Testis (tissue), 3 donors: Measurements from ENCODE around the gene SETD2. TPM values are rescaled to one million over a fixed set of nuclear protein-coding genes. Genes with fewer than 3 reads are reported as not detected.

ENCODE experiments used
- DNase-seq: peaks from one replicate; pipeline ENCODE4 v3.0.0-alpha.2; 2019
- H3K27ac ChIP-seq, 2 donors: fragments of 200-600 bp; sonication (generic); one replicate each; pipeline ENCODE4 v1.5.1; 2019
- H3K27me3 ChIP-seq: fragments of 200-600 bp; sonication (generic); one replicate; pipeline ENCODE4 v1.5.1; 2019
- H3K36me3 ChIP-seq: fragments of 200-600 bp; sonication (generic); one replicate; pipeline ENCODE4 v1.5.1; 2017; ENCODE audit warnings: low read depth; ENCODE audit errors: missing control alignments
- H3K4me1 ChIP-seq: fragments of 200-600 bp; sonication (generic); one replicate; pipeline ENCODE4 v1.5.1; 2019
- H3K4me3 ChIP-seq, 2 donors: fragments of 200-600 bp; sonication (generic); one replicate each; pipeline ENCODE4 v1.5.1; 2017 to 2019
- H3K9me3 ChIP-seq: fragments of 200-600 bp; sonication (generic); one replicate; pipeline ENCODE4 v1.5.1; 2017
- POLR2A ChIP-seq: fragments of 450-650 bp; IDR thresholded peaks from one replicate; pipeline ENCODE4 v1.6.1; 2017; ENCODE audit warnings: antibody characterized with exemption, mild to moderate bottlenecking, moderate library complexity
- WGBS, 2 donors: methylation state at CpG; one replicate each; pipeline ENCODE4 v1.1.5; 2018; 5-methylcytosine and 5-hydroxymethylcytosine counted together
- intact Hi-C: fragments of 100-400 bp; cut with DNase I; formaldehyde crosslinking; loops from one replicate; pipeline ENCODE4 v1.15.1; 2023; ENCODE audit warnings: low total_unique reads
- polyA plus RNA-seq: library from polyadenylated mRNA; stranded (reverse); fragments of 350-450 nt; fragmentation: Illumina TruSeq; extraction: RNeasy Lipid Tissue Mini Kit (QIAGEN cat#74804); gene quantifications from one replicate; pipeline ENCODE4 v1.2.3, GENCODE V29; 2014; ENCODE audit warnings: low read depth, low replicate concordance; ENCODE audit not compliant: insufficient read depth
- total RNA-seq, 2 donors: library from RNA; depleted of rRNA; stranded (reverse); fragments of >200 nt; gene quantifications; one replicate each; pipeline ENCODE4 v1.2.3, GENCODE V29; 2016
- TF ChIP-seq, protein P1 (sequence below), 3 experiments: fragments of 450-650 bp in 2 of 3; fragments of 200-600 bp in 1 of 3; sonication (generic) in 1 of 3; IDR thresholded peaks; one replicate each; pipeline ENCODE4 v1.5.1; 2016 to 2019; ENCODE audit warnings: antibody characterized with exemption in 3 of 3, mild to moderate bottlenecking in 2 of 3, moderate library complexity in 1 of 3

Gene SETD2
- total and polyA plus RNA-seq, 3 donors from 2014 or later: 37.1 to 95.2 (median 76.7) TPM

DNA sequence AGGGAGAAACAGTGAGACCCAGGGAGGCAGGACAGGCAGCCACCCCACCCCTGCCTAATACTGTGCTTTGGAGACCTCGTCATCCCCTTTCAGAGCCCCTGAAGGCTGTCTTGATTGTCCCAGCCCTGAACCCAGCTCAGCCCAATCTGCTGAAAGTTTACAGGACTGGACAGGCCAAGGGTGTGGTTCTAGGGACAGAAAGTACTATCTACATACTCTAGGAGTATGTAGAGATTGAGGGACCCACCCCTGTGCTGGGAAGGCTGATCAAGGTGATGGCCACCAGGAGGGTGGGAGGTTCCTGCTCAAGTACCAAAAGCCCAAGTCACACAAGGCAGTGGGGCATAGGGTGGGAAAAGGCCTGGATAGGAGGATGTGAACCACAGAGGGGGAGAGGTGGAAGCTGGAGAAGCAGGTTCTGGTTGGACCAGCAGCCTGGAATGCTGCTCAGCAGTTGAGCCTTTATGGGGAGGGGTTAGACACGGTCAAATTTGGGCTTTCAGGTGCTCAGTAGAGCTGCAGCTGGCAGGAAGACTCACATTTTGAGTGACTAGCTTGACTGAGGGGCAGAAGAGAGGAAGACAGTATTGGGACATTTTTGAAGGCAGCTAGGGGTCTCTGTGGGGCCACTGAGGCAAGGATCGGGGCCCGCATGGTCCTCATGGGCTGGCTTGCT, 177.7 kb downstream of the SETD2 start:
- WGBS, 2 donors: 95% methylated on average over 4 of the region's 4 CpGs
- Histone ChIP-seq H3K27ac (no peak overlapping the region), H3K4me3 (no peak overlapping the region), H3K36me3 (no peaks in the 10 kb centered on the region), H3K4me1 (no peaks in the 10 kb centered on the region), H3K9me3 (no peaks in the 10 kb centered on the region), H3K27me3 (no peaks in the 10 kb centered on the region)
- no peak for DNase-seq
- intact Hi-C loops: no loop called here
- TF ChIP-seq, protein P1, sequence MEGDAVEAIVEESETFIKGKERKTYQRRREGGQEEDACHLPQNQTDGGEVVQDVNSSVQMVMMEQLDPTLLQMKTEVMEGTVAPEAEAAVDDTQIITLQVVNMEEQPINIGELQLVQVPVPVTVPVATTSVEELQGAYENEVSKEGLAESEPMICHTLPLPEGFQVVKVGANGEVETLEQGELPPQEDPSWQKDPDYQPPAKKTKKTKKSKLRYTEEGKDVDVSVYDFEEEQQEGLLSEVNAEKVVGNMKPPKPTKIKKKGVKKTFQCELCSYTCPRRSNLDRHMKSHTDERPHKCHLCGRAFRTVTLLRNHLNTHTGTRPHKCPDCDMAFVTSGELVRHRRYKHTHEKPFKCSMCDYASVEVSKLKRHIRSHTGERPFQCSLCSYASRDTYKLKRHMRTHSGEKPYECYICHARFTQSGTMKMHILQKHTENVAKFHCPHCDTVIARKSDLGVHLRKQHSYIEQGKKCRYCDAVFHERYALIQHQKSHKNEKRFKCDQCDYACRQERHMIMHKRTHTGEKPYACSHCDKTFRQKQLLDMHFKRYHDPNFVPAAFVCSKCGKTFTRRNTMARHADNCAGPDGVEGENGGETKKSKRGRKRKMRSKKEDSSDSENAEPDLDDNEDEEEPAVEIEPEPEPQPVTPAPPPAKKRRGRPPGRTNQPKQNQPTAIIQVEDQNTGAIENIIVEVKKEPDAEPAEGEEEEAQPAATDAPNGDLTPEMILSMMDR (IDR thresholded peaks at IDR 0.05): no peak
- no peak for TF ChIP-seq POLR2A

DNA sequence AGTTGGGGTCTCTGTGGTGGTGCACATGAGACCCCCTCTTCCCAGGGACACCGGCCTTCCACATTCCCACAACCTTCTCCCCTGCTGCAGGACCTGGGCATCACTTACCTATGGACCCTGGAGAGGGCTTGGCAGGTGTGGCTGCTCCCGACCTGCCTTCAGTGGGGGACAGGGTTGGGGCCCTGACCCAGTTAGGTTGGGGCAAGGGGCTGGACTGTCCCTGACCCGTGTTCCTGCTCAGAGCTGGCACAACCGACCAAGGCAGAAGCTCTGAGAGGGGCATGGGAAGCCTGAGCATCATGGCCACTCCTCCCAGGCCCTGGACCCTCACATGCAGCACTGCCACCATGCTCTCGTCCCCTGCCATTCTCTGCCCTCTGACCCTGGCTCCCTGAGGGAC, 178.3 kb downstream of the SETD2 start:
- no peak overlapping the region for H3K4me3 ChIP-seq
- no peaks in the 10 kb centered on the region for H3K9me3 ChIP-seq
- no peak for TF ChIP-seq POLR2A
- TF ChIP-seq, protein P1 (IDR thresholded peaks at IDR 0.05): no peak
- no peaks in the 10 kb centered on the region for H3K27me3 ChIP-seq
- WGBS, 2 donors: 80 to 94% methylated on average over 1 to 5 of the region's 5 CpGs
- no peak for DNase-seq
- no peak overlapping the region for H3K27ac ChIP-seq
- intact Hi-C loops: no loop called here
- no peaks in the 10 kb centered on the region for H3K4me1 ChIP-seq
- H3K36me3 ChIP-seq: no peaks in the 10 kb centered on the region

DNA sequence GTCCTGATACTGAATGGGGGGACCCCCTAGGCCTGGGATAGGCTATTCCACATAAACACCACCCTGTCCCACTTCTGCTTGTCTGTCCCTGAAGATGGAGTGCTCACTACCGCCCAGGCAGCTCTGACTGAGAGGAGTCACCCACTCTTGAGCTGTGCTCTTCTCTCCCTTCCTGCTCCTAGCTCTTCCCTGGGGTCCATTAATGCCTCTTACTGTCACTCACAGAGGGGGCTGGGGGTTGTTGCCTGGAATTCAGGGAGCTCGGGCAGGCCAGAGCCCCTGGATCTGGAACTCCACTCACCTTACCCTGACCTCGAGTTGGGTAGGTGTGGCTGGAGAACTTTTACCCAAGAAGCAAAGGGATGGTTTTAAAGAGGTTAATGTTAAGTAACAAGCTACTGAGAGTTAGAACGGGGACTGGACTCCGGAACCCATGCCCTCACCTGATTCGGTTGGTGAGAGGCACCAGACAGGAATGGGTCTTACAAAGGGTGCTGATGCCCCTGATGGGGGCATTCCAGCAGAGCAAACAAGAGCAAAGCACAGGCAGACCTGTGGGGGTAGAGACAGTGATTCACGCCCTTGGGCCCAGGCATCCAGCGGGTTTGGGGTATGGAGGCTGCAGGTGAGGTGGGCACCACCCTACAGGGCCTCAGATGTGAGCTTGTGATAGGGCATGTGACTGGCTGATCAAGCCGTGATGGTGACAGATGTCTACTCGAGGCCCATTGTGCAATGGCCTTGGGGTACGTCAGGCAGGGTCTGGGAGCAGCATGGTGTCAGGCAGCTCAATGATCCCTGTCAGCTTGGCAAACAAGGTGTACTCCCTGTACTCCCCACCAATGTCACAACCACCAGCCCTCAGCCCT, 179.1 kb downstream of the SETD2 start:
- H3K27ac ChIP-seq: no peak overlapping the region
- H3K4me3 ChIP-seq: no peak overlapping the region
- WGBS, 2 donors: 96 to 97% methylated on average over 11 of the region's 11 CpGs
- H3K27me3 ChIP-seq: no peaks in the 10 kb centered on the region
- DNase-seq: no peak
- H3K9me3 ChIP-seq: no peaks in the 10 kb centered on the region
- TF ChIP-seq, protein P1 (IDR thresholded peaks at IDR 0.05): no peak
- TF ChIP-seq POLR2A: no peak
- no peaks in the 10 kb centered on the region for H3K36me3 ChIP-seq
- H3K4me1 ChIP-seq: no peaks in the 10 kb centered on the region
- intact Hi-C loops: no loop called here

DNA sequence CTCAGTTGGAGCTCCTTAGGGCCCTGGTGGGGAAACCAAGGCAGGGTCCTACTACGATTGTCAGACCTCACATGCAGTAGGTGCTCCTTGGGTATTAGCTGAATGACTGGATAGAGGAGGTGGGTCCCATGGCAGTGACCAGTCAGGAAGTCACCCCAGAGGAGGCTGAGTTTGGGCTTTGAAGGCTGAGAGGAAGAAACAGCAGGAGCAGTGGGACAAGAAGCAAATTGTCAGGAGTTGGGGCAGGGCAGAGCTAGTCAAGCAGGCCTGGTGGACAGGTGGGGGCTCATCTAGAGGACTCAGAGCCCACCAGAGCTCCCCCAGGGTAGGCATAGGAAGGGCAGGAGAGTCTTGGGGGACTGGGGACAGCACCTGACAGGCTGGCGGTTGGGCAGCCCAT, 181.4 kb downstream of the SETD2 start:
- intact Hi-C loops: no loop called here
- no peaks in the 10 kb centered on the region for H3K9me3 ChIP-seq
- TF ChIP-seq, protein P1 (IDR thresholded peaks at IDR 0.05): no peak
- TF ChIP-seq POLR2A: no peak
- H3K4me1 ChIP-seq: peaks cover 3% of the 10 kb centered on the region
- 85 to 90% methylated on average over 2 of the region's 2 CpGs for WGBS, 2 donors
- H3K4me3 ChIP-seq: no peak overlapping the region
- no peak overlapping the region for H3K27ac ChIP-seq
- DNase-seq: no peak
- no peaks in the 10 kb centered on the region for H3K27me3 ChIP-seq
- H3K36me3 ChIP-seq: no peaks in the 10 kb centered on the region
